ENCODE measurements around the gene PLD3.

The PLD3 gene

GRCh38 chr19:40416918-40417642 lies 68.6 kb downstream of the PLD3 start:
- no peak for DNase-seq

- no peak for DNase-seq
Observed at GRCh38 chr19:40417643-40417981, 69.1 kb downstream of the PLD3 start.

DNA sequence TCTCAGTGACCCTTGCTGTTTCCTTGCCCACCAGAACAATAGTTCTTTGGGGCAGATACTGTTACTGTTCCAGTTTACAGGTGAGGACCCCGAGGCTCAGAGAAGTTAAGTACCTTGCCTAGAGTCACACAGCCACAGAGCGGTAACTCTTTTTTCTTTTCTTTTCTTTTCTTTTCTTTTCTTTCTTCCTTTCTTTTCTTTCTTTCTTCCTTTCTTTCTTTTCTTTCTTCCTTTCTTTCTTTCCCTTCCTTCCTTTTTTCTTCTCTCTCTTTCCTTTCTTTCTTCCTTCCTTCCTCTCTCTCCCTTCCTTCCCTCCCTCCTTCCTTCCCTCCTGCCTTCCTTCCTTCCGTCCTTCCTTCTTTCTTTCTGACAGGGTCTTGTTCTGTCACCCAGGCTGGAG lies 69.5 kb downstream of the PLD3 start:
- DNase-seq: no peak

GRCh38 chr19:40419066-40419612 lies 70.6 kb downstream of the PLD3 start:
- no peak for DNase-seq

- no peak for DNase-seq
Observed at GRCh38 chr19:40419780-40420179, 71.3 kb downstream of the PLD3 start.

- DNase-seq: no peak
Observed at GRCh38 chr19:40420451-40420765, 71.9 kb downstream of the PLD3 start.

DNA sequence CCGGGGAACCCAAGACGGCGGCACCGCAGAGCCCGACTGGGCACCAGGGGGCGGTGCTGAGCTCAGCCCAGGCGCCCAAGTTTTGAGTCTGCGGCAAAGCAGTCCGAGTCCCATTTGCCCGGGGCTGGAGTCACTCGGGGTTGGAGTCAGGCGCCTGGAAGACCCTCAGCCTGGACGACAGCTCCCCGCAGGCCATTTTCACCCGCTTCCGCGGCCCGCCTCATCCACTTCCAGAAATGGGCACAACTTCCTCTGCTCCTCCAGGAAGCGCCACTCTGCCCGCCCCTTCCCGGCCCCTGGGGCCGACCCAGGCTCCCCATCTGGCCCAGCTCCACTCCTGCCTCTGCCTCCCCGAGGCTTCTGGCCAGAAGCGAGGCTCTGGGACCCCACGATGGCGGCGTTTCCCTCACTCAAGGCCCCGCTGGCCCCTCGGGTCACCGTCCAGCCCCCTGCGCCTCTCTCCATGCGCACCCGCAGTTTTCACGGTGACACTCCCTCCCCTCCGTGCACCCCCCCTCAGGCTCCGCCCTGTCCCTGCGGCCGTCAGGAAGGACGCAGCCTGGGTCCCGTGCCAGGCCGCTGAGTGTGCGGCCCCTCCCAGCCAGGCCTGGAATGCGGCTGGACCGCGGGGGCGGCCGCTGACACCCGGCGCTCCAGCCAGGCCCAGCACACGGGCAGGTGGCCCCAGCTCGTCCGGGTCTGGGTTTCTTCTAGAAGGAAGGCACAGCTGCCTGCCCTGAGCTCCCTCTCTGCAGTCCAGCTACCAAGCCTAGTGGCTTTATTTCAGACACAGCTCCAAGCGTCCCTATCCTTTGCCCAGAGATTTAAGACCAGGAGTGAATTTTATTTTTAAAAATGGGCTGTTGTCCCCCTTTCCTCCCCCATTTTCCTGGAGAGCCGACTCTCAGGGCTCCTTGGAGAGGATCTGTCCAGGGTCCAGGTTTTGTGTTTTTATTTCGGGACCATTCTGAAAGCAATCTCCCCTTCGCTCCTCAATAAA lies 72.6 kb downstream of the PLD3 start:
- DNase-seq: peak; percentile 62

GRCh38 chr19:40421993-40422747 lies 73.7 kb downstream of the PLD3 start:
- DNase-seq: no peak

GRCh38 chr19:40422748-40423566 lies 74.5 kb downstream of the PLD3 start:
- DNase-seq: no peak

DNA sequence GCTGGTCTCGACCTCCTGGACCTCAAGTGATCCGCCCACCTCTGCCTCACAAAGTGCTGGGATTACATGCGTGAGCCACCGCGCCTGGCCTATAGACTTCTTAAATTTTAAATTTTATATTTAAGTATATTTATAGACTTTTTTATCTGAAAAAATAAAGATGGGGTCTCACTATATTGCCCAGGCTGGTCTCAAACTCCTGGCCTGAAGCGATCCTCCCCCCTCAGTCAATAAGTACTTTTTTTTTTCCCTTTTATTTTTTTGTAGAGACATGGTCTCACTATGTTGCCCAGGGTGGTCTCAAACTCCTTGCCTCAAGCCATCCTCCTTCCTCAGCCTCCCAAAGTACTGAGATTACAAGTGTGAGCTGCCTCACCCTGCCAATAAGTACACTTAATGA lies 75.4 kb downstream of the PLD3 start:
- DNase-seq: no peak

DNA sequence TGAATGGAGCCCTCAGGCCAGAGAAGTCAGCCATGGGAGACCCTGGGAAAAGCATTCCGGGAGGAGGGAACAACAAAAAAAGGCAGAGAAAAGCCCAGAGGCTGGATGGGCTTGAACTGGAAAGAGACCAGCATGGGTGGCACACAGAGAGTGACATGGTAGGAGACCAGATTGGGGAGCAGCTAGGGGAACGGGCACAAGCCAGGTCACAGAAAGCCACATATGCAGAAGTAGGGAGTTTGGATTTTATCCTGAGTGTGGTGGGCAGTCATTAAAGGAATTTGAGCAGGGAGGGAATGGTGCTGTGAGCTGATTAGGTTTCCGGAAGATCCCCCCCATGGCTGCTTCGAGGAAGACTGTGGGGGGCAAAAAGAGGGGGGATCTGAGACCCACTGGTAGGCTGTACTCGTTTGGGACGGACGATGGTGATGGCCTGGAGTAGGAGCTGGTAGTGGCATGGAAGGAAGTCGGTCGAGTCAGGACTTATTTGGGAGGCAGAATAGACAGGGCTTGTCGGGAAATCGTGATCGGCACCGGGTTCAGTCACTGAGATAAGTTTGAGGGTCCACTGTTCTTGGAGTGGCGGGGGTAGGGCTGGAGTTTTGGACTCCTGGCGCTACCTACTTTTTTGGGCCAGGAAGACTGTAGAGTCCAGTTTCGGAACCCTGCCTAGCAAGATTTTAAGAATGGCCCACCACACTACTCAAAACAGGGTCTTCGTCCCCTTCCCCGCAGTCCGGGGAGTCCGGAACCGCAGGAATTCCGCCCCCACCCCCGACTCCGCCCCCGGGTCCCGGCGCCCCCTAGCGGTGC lies 76.3 kb downstream of the PLD3 start:
- no peak for DNase-seq

DNA sequence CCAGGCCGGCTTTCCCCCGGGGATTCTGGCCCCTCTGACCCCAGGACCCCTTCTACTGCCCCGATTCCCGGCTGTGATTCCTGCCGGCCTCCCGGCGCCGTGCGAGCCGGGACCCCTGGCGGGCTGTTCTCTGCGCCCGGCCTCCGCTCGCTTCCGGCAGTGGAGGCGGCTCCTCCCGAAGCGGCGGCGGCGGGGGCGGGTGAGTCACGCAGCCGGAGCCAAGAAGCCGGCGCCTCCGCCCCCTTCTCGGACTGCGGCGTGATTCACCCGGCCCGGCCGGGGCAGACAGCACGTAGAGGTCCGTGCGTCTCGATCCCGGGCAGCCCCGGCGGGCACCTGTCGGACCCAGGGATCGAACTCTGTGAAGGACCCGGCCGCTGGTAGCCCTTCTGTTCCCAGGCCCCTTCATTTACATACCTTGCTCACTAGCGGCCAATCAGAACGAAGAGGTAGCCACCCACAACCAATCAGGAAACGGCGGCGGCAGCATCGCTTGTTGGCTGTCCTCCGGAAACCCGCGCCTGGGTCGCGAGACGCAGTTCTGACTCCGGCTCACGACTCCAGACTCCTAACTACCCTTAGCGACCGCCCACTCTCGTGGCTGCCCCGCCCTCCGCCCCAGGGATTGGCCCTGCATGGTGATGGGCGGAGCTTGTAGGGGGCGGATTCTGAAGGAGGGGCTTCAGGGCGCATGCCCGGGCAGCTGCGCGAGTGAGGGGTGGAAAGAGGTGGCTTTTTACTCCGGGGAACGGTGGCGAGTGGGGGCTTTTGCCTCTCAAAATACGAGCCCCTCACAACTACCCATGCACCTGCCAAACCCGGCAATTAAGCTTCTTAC lies 77.2 kb downstream of the PLD3 start, which contains the start of gene SERTAD1:
Gene SERTAD1 (minus strand): TSS at position 543 of the 838 bp plus-strand sequence. CDS start 2,446 bp downstream, outside the sequence.
- peak; percentile 88 for DNase-seq

Measured in cortex of kidney (tissue), 1 donor.